NCI-H146 treated with DMSO at 0.1 percent for 48 hours (cell line): ENCODE results near the gene TRIML2.

Experiments used
- DNase-seq: peaks from one replicate; lab custom pipeline; 2025; ENCODE audit not compliant: unreplicated experiment; lab: John Stamatoyannopoulos, UW

The TRIML2 gene, protein sequence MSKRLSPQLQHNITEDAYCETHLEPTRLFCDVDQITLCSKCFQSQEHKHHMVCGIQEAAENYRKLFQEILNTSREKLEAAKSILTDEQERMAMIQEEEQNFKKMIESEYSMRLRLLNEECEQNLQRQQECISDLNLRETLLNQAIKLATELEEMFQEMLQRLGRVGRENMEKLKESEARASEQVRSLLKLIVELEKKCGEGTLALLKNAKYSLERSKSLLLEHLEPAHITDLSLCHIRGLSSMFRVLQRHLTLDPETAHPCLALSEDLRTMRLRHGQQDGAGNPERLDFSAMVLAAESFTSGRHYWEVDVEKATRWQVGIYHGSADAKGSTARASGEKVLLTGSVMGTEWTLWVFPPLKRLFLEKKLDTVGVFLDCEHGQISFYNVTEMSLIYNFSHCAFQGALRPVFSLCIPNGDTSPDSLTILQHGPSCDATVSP

DNA sequence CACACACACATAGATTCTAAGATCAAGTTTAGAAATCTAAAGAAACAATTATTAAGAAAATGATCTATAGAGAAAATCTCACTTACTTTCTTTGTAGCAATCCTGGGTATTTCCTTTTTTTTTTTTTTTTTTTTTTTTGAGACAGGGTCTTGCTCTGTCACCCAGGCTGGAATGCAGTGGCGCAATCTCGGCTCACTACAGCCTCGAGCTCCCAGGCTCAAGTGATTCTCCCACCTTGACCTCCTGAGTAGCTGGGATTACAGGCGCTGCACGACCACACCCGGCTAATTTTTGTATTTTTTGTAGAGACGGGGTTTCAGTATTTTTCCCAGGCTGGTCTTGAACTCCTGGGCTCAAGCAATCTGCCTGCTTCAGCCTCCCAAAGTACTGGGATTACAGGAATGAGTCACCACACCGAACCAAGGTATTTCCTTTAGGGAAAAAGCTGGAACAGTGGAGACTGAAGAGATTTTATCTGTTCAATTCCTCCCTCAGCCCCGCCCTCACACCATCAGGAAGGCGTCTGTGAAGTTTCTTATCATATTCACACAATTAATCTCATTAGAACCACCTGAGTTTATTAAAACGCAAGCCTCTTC lies at the start of gene TRIML2:
Gene TRIML2, minus strand, starts transcription at position 447 of the 599 bp plus-strand sequence. CDS start 4,235 bp downstream, outside the sequence.
- no peak for DNase-seq

DNA sequence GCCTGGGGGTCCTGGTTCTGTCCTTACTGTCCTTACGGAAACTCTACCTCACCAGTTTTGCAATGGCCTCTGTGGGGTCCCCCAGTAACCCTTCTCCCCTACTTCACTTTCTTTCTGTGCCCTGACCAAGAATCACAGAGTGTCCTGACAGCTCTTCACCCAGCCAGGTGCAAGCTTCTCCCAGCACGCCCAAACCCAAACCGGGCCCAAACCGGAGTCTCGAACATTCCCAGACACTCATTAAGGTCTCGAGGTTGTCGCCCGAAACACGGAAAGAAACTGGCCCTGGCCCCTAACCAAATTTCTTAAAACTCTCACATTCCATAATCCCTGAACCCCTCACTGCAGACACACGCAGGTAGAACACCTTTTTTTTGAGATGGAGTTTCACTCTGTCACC lies 48.9 kb upstream of the TRIML2 start:
- no peak for DNase-seq

DNA sequence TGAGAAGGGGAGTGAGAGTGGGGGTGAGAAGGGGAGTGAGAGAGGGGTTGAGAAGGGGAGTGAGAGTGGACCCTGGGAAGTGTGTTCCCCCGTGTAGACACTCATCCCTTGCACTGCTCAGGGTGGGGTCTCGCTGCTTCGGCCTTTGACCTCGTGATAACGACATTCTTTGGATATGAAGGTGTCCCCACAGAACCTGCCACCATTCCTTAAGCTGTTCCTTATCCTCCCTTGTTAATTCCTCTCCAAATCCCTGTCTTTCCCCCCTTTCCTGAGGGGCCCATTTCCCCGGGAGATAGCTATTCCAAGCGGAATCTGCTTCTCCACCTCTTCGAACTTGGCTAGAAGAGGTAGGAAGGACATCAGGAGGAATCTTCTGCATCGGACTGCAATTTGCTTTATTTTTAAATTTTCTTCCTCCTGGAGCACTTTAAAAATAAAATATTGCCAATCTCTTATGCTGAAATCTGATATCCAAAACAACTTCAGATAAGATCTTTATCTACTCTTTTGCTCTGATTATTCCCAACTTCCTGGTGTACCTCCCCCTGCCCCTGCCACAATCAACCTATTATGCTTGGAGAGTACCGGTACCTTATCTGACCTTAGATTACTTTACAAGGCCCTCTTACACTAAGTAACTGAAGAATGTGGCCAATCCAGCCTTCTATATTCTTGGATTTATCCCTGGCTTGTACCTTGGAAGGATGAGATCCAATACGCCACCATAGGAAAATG lies 45.4 kb upstream of the TRIML2 start:
- no peak for DNase-seq

DNA sequence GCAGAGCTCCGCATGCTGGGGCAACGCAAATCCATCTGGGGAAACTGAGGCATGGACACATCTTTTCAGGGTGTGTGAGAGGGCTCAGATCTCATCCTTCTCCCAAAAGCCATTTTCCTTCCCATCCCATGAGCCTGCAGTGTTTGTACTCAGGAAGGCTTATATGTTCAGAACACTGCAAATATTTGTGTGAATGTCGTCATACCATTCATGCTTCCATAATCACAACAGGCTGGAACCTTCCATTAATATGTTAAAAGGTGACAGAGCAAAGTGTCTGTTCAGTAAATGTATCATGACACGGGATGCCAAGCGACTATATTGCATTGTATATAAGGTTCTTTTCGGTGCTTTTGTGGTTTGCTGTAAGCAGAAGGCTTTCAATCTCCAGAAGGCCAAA lies 38.4 kb upstream of the TRIML2 start:
- no peak for DNase-seq

DNA sequence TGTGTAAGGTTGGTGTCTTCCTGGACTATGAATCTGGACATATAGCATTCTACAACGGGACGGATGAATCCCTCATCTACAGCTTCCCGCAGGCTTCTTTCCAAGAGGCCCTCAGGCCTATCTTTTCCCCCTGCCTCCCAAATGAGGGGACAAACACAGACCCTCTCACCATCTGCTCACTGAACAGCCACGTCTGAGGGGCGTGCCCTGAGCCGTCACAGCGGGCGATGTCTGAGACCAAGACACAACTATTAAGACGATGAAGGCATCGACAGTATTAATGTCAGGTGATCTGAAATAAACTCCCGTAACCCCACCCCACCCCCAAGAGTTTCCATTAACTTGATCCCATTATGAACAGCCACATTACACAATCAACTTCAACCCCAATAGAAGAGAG lies 37.8 kb upstream of the TRIML2 start:
- no peak for DNase-seq

DNA sequence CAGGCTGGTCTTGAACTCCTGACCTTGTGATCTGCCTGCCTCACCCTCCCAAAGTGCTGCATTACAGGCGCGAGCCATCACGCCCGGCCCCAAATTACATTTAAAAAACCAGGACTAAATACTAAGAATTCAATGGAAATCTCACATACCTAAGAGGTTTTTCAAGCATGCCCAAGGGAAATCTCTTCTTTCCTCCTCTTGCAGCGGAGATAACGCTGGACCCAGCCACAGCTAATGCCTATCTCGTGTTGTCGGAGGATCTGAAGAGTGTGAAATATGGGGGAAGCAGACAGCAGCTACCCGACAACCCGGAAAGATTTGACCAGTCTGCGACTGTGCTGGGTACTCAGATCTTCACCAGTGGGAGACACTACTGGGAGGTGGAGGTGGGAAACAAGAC lies 37.2 kb upstream of the TRIML2 start:
- DNase-seq: no peak

DNA sequence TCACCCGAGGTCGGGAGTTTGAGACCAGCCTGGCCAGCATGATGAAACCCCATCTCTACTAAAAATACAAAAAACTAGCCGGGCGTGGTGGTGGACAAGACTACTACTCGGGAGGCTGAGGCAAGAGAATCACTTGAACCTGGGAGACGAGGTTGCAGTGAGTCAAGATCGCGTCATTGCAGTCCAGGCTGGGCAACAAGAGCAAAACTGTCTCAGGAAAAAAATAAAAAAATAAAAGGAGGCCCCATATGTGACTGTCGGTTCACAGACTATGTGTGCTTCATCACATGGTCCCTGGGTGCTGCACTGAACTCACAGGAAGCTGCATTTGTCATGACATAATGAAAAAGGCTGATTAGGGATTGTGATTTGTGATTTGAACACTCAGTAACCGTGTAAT lies 36.2 kb upstream of the TRIML2 start:
- no peak for DNase-seq

DNA sequence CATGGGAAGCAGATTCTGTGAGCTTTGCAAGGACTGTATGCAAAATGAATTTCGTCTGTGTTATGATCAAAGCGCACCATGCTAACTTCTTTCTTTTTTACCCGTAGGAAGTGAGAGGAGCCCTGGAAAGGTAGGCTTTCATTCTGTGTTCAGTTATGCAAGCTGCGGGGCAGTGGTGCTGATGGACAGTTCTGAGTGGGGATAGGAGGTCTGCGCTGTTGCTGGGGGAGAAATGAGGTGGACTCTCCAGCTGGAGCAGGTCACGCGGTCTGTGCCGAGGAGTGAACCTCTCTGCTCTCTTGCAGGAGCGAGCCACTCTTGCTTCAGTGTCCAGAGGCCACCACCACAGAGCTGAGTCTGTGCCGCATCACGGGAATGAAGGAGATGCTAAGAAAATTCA lies 34.3 kb upstream of the TRIML2 start:
- DNase-seq: no peak

DNA sequence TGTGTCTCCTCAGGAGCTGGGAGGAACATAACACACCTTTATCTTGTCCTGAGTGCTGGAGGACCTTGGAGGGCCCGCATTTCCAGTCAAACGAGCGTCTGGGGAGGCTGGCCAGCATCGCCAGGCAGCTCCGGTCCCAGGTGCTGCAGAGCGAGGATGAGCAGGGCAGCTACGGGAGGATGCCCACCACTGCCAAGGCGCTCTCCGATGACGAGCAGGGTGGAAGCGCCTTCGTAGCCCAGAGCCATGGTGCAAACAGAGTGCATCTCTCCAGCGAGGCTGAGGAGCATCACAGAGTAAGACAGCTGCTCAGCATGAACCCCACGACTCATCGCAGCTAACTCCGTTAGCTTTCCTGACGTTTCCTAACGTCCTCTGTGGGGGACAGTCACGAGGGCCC lies 30.3 kb upstream of the TRIML2 start:
- no peak for DNase-seq

DNA sequence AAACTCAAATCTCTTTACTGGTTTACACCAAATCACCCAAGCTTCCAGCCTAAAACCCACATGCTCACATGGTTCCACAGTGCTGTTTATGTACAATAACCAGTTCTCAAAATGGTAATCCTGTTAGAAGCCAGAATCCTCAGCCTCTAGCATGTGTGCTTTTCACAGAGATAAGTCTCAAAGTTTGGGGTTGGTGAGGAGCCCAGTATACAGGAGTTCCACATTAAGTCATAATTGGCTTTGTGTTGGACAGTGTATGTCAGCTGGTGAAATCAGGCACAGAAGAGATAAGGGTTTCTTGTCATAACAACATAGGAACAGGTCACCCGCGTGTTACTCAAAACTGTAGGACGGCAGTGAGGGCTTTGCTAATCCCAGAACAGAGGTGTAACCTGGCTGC lies 29.7 kb upstream of the TRIML2 start, which contains the start of gene TRIML1:
Gene TRIML1, plus strand, starts transcription at position 301 of the 400 bp plus-strand sequence. CDS start 118 bp downstream, outside the sequence.
- no peak for DNase-seq

DNA sequence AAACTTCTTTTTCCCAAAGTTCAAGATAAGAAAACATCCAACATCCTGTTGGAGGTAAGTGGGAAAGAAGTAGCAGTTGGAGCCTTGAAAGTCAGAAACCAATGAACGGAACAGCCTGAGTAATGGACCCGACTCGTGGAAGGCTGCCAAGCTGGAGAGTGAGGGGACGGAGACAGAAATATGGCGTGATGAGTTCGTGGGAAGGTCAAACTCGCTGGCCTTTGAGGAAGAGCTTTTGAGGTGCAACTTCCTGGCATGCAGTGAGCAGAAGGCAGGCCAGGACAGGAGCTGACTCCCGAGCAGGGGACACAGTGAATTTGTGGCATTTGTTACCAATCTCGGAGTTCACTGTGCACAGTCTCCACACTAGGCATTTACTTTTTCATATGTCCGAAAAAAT lies 28.8 kb upstream of the TRIML2 start:
- DNase-seq: no peak

DNA sequence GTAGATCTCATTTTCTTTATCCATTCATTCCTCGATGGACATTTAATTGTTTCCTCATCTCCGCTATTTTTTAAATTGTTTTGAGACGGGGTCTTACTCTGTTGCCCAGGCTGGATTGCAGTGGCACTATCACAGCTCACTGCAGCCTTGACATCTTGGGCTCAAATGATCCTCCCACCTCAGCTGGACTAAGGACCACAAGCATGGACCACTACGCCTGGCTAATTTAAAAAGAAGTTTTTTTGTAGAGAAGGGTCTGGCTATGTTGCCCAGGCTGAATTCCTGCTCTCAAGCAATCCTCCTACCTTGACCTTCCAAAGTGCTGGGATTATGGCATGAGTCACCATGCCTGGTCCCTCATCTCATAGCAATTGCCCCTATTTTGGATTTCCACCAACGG lies 22.8 kb upstream of the TRIML2 start:
- no peak for DNase-seq

DNA sequence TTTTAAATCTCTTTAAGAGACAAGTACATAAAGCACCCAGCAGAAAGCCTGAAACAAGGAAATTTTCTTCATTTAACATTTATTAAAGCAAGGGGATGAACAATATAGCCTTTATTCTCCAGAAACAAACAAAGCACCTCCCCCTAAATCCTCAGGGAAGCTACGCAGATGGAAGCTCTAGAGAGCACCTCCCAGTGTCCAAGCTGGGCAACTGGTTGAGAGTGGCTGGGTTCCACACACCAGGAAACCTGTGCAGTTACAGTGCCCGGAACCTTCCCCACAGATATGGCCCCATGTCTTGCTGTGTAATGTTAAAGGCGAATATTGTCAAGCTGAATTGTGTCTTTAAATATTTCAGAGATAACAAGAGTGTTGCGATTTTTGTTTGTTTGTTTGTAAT lies 21.0 kb upstream of the TRIML2 start:
- no peak for DNase-seq

DNA sequence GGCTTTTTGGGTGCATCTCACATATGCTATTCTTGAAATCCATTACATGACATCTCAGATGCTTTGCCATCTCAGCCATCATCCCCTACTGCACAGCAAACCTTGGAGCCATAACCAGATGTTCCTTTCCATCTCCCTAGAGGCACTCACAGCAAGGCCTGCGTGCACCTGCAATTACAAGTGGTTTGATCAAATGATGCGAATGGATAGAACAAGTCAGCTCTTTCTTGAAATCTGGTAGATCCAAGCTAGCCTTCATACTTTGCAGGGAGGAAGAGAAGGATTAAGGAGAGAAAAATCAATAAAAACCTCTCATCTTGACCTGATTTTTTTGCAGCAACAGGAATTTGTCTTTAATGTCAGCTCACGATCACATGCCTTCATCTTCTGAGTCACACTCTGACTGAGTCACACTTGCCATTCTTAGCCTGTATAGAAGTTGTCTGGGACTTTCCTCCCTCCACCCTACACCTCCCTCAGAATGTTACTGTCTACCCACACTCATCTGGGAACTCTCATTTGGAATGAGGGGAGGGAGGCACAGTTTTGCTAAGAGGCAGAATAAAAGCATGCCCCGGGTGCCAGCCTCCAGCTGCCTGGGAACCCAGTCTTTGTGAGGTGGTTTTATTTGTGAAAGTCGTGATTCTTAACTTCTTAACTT lies 17.9 kb upstream of the TRIML2 start:
- no peak for DNase-seq

DNA sequence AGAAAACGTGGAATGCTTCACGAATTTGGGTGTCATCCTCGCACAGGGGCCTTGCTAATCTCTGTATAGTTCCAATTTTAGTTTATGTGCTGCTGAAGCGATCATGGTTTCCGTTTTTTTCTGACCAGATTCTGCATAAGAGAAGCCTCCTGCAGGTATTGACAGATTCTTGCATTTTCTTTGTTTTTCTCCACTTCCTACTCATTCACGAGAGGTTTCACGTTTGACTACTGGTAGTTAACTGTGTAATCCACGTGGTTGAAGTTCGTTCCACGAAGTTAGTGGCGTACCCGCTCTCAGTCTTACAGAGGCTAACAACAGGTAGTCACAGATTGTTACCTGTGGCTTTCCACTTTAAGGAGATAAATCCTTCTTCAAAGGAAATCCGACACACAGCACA lies 12.1 kb upstream of the TRIML2 start:
- DNase-seq: no peak

DNA sequence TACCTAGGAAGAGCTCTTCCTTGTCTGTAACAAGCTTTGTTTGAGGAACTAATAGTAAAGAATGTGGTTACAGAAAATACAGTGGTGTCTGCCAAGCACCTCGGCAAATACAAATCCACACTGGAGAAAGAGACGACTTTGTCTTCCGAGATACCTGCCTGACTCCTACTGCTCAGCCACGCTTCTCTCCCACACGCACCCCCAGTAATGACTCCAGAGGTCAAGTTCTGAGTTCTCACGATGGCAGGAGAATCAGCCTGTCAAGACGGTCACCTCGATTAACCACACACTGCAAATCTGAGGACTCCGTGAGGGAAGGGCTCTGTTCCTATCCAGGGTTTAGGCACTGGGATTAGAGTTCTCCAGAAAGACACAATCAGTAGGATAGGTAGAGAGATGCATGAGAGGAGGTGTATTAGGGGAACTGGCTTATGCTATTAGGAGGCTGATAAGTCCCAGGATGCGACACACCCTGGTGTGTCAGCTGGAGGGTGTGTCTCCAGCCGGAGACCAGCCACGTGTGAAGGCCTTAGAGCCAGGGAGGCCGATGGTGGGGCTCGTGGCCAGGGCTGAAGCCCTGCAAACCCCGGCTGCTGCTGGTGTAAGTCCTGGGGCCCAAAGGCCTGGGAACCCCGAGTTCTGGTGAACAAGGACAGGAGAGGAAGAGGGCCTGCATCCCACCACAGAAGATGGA lies 8.4 kb upstream of the TRIML2 start:
- no peak for DNase-seq

DNA sequence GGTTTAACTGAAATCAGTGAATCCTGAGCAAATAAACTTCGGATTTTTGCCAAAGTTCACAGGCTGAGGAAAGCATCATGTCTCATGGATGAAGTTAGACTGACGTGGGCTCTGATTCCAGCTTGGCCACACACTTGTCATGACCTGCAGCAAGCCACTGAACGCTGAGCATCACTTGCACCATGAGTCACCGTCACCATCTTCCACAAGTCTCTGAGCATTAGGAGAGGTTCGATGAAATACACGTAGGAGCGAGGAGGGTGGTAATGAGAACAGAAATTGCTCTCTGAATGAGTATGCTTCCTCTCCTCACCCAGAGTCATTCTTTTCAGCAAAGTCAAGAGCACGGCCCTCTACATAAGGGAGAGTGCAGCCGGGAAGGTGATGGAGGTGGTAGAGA lies 3.8 kb upstream of the TRIML2 start:
- no peak for DNase-seq

DNA sequence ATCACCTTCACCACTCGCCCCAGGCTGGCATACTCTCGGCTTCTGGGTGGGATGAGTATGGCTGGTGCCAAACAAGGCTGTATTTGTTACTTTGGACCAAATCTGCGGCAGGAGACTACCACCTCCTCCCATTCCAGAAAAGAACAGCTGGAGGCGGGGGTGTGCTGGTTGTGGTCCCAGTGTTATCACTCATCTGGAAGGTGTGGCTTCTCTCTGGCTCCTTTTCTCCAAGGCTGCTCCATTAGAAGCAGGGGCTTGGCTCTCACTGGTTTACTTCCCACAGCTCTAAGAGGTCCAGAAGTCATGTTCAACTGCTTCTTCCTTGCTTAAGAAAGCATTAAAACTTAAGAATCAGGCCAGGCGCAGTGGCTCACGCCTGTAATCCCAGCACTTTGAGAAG lies 2.6 kb upstream of the TRIML2 start:
- DNase-seq: no peak

DNA sequence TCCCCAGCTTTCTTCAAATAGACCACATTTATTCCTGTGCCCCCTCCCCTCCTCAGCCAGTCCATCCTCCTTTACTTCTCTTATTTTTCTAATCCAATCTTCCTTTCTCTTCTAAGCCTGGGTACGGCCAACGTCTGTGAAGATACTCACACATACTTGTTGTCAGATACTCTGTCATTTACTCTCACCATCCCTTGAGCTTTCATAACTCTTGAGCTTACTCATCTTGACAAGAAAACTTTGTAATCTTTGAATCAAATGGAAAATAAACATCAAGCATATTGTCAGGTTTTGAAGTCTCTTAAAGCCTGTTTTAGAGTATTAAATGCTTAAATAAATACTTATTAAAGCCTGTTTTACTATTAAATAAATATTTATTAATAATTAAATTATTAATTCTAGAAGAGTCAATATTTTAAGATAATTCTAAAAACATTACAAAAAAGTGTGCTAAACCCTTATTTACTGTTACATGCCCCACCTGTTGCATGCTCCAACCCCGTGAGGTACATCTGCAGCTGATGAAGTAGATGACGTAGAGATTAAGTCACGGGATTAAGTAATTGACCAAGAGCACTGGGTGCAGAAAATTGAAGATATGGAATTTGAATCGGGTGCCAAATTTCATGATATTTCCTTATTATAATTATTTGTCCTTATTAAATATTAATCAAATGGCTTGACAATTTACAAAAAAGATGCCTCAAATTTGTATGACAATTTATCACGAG lies 1.5 kb upstream of the TRIML2 start:
- DNase-seq: no peak

DNA sequence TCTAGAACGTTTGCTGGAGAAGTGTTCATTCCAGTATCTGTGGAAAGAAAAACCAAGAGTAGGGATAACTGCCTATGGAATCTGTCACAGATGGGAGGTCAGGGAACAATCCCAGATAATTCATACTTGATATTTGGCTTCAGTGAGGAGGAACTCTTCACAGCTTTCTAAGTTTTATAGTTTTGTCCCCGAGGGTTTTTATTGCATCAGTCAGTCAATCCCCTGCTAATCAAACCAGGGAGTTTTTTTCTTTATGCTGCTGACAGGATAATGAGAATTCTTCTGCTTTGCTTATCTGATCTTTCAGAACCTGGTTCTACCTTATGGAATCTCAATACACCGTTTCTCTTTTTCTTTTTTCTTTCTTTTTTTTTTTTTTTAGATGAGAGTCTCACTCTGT lies 633 bp upstream of the TRIML2 start:
- DNase-seq: no peak
